NCI-H2081 treated with DMSO at 0.1 percent for 48 hours (cell line): Measurements from ENCODE around the gene S100B.

Experiments
- DNase-seq: peaks from one replicate; lab custom pipeline; 2025; lab: John Stamatoyannopoulos, UW

Gene S100B

GRCh38 chr21:46560568-46561444 lies 44.1 kb downstream of the S100B start:
- no peak for DNase-seq

- no peak for DNase-seq
Observed at GRCh38 chr21:46559291-46559983, 45.4 kb downstream of the S100B start.

GRCh38 chr21:46557919-46558392 lies 46.9 kb downstream of the S100B start:
- DNase-seq, result no peak

GRCh38 chr21:46557469-46557868 lies 47.4 kb downstream of the S100B start:
- no peak for DNase-seq

GRCh38 chr21:46556802-46557201 lies 48.1 kb downstream of the S100B start:
- no peak for DNase-seq

GRCh38 chr21:46555678-46556077 lies 49.2 kb downstream of the S100B start:
- DNase-seq, result no peak

DNA sequence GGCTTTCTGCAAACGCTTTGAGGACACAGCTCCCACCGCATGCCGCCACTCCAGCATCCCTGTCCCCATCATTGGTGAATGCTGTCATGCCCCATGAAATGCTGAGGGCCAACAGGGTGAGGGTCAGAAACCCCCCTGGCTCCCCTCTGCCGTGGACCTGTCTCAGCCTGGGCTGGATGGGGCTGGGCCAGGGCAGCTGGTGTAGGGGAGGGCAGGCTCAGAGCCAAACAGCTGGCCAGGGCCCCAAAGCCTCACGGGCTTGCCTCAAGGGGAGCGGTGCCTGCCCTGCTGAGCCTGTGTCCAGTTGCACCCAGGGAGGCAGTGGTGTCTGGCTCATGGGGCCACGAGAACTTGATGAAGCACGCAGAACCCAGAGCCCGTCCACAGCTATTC lies 49.7 kb downstream of the S100B start:
- no peak for DNase-seq

- no peak for DNase-seq
Observed at GRCh38 chr21:46554431-46555224, 50.3 kb downstream of the S100B start.

- DNase-seq, result no peak
Observed at GRCh38 chr21:46553993-46554392, 50.9 kb downstream of the S100B start.

DNA sequence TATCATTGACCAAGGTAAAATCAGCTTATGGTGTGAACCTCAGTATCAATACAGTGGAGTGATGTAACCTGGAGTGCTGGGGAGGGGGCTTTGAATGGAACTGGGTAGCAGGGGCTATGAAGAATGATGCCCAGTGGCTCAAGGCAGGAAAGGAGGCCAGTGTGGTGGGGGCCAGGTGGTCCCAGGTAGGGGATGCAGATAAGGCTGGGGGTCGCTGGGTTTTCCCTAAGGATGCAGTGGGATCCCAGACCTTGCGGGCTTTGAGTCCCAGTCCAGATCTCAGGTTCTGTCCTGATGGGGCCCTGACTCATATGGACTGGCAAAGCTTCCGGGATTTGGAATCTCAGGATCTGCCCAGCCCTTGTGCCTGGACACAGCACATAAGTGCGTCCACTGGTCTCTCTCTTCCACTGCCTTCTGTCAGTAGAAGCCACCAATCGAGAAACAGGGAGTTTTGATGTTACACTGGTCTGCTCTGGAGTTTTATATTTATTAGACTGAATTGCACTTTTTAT lies 52.0 kb downstream of the S100B start:
- DNase-seq, result no peak

GRCh38 chr21:46552274-46552673 lies 52.6 kb downstream of the S100B start:
- no peak for DNase-seq

DNA sequence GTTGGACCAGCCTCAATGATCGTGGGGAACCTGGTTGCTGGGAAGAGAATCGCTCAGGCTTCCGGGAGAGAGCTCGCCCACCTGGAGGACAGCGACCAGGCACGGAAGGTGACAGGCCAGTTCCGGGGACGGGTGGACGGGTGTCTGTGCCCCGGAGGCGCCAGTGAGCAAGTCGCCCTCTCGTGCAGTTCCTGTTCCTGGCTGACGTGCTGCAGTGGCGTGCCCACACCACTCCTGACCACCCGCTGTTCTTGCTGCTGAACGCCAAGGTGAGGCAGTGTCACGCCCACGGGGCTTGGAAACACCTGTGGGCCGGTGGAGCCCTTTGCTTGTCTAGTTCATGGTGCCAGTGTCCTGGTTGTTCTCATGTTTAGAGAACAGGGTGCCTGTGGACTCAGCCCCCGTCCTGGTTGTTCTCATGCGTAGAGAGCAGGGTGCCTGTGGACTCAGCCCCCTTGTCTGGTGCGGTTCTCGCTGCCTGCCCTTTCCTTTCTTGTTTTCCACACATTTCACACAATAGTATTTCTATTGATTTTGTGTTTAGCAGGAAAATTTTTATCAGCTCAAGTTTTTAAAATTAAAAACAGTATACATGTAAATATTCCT lies 53.1 kb downstream of the S100B start:
- DNase-seq, result no peak

DNA sequence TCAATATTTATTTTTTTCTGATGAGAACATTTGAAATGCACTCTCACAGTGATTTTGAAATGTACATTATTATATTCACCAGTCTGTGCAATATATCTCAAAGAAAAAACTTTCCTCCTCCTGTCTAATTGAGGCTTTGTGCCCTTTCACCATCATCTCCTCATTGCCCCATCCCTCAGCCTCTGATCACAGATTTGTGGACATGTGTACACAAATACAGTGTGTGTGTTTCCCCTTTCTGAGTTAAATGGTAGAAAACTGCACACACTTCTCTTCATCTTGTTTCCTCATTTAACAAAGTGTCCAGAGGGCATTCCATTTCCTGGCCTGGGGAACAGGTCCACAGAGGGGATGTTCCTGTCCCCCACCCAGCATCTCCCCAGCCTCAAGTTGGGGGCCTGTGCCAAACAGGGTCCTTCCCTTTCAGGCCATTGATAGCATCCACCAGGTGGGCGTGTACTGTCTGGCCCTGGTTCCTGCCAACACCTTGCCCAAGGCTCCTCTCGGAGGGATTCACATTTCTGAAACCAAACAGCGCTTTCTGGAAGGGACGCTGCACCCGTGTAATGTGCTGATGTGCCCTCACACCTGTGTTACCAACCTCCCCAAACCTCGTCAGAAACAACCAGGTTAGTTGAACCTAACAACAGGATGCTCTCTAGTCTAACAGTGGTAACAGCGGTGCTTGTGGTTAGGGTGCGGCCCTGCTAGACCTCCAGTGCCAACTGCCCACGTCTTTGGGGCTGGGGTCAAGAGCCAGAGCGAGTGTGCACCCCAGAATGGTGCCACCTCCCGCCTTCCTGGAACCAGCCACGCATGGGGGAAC lies 54.6 kb downstream of the S100B start:
- no peak for DNase-seq

DNA sequence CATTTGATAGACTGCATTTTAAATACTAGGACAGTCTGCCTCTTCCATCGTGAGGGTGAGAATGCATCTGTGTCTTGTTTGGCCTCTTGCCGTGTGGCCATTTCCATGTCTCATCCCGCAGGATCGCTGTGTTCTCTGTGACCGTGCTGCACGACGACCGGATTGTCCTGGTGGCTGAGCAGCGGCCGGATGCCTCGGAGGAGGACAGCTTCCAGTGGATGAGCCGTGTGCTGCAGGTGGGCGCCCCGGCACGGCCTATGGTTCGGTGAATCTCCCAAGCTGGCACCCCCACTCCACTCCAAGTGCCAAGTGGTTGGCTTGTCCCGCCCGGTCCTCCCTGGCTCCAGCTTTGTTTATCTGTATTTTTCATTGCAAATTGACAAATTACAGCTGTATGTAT lies 55.2 kb downstream of the S100B start:
- DNase-seq, result no peak
